GM18519 (cell line): ENCODE results near the gene NAA35.
"Not testable (repeated sequence)": the region's sequence is repeated elsewhere in the genome, so short reads cannot be mapped to it uniquely, and the experiment has no call there.

Source experiments
- ATAC-seq: cut with Tn5 transposase; IDR thresholded peaks from one replicate; pipeline ENCODE4 v1.9.1; 2021; ENCODE audit warnings: mild to moderate bottlenecking, moderate library complexity; ENCODE audit not compliant: unreplicated experiment, low FRiP score

Gene NAA35

GRCh38 chr9:86022687-86023266, 81.8 kb downstream of the NAA35 start:
- ATAC-seq, result no peak

- ATAC-seq, result no peak
Measured at GRCh38 chr9:86027767-86028166, 86.8 kb downstream of the NAA35 start.

GRCh38 chr9:86034863-86035734, 94.2 kb downstream of the NAA35 start:
- ATAC-seq, result no peak

- no peak for ATAC-seq
Measured at GRCh38 chr9:86035827-86036440, 95.0 kb downstream of the NAA35 start.

GRCh38 chr9:86036555-86036954, 95.6 kb downstream of the NAA35 start:
- ATAC-seq, result no peak

GRCh38 chr9:86039991-86040860, 99.3 kb downstream of the NAA35 start:
- ATAC-seq, result no peak

GRCh38 chr9:86040861-86041155, 99.9 kb downstream of the NAA35 start:
- no peak for ATAC-seq

- ATAC-seq, result no peak
Measured at GRCh38 chr9:86041311-86041741, 100.4 kb downstream of the NAA35 start.

- no peak for ATAC-seq
Measured at GRCh38 chr9:86042199-86042978, 101.4 kb downstream of the NAA35 start.

- no peak for ATAC-seq
Measured at GRCh38 chr9:86043586-86043985, 102.6 kb downstream of the NAA35 start.

- no peak for ATAC-seq
Measured at GRCh38 chr9:86043999-86044398, 103.1 kb downstream of the NAA35 start.

GRCh38 chr9:86045654-86046053, 104.7 kb downstream of the NAA35 start:
- no peak for ATAC-seq

- ATAC-seq, result no peak
Measured at GRCh38 chr9:86046071-86046636, 105.2 kb downstream of the NAA35 start.

- no peak for ATAC-seq
Measured at GRCh38 chr9:86046930-86047341, 106.0 kb downstream of the NAA35 start.

- ATAC-seq, result no peak
Measured at GRCh38 chr9:86047361-86047760, 106.4 kb downstream of the NAA35 start.

GRCh38 chr9:86048018-86048742, 107.2 kb downstream of the NAA35 start:
- ATAC-seq, result not testable (repeated sequence)

GRCh38 chr9:86052556-86053468, 111.9 kb downstream of the NAA35 start:
- ATAC-seq, result no peak

- no peak for ATAC-seq
Measured at GRCh38 chr9:86054695-86055094, 113.7 kb downstream of the NAA35 start.
